Kidney tubule cell (primary cell): ENCODE data around the gene CRADD.
"Not testable (repeated sequence)": the region's sequence is repeated elsewhere in the genome, so short reads cannot be mapped to it uniquely, and the experiment has no call there.

Experiments
- DNase-seq: peaks from one replicate; pipeline ENCODE4 v3.0.0-alpha.2; 2018; ENCODE audit warnings: low spot score

The CRADD gene

GRCh38 chr12:93677195-93678064 lies at the start of gene CRADD:
TSS of gene CRADD (plus strand) at chr12:93677375.
- DNase-seq, result peak; percentile 97

- DNase-seq, result no peak
Measured at GRCh38 chr12:93632383-93632782, 44.8 kb upstream of the CRADD start.

- no peak for DNase-seq
Measured at GRCh38 chr12:93634416-93634815, 42.8 kb upstream of the CRADD start.

- DNase-seq, result no peak
Measured at GRCh38 chr12:93636708-93637107, 40.5 kb upstream of the CRADD start.

- no peak for DNase-seq
Measured at GRCh38 chr12:93638095-93638494, 39.1 kb upstream of the CRADD start.

- no peak for DNase-seq
Measured at GRCh38 chr12:93638954-93639353, 38.2 kb upstream of the CRADD start.

- no peak for DNase-seq
Measured at GRCh38 chr12:93639406-93639805, 37.8 kb upstream of the CRADD start.

GRCh38 chr12:93641380-93641779 lies 35.8 kb upstream of the CRADD start:
- not testable (repeated sequence) for DNase-seq

GRCh38 chr12:93642751-93643150 lies 34.4 kb upstream of the CRADD start:
- DNase-seq, result no peak

- DNase-seq, result no peak
Measured at GRCh38 chr12:93645702-93646101, 31.5 kb upstream of the CRADD start.

GRCh38 chr12:93650626-93651025 lies 26.5 kb upstream of the CRADD start:
- no peak for DNase-seq

GRCh38 chr12:93653079-93653478 lies 24.1 kb upstream of the CRADD start:
- DNase-seq, result no peak

- DNase-seq, result no peak
Measured at GRCh38 chr12:93653712-93654111, 23.5 kb upstream of the CRADD start.

- peak; percentile 68 for DNase-seq
Measured at GRCh38 chr12:93654421-93654820, 22.8 kb upstream of the CRADD start.

- no peak for DNase-seq
Measured at GRCh38 chr12:93657071-93657470, 20.1 kb upstream of the CRADD start.

GRCh38 chr12:93661021-93661420 lies 16.2 kb upstream of the CRADD start:
- no peak for DNase-seq

- DNase-seq, result no peak
Measured at GRCh38 chr12:93663006-93663728, 14.0 kb upstream of the CRADD start.

GRCh38 chr12:93663729-93664084 lies 13.5 kb upstream of the CRADD start:
- DNase-seq, result no peak

- DNase-seq, result peak; percentile 28
Measured at GRCh38 chr12:93664573-93665138, 12.5 kb upstream of the CRADD start.

GRCh38 chr12:93667672-93668071 lies 9.5 kb upstream of the CRADD start:
- peak; percentile 17 for DNase-seq

GRCh38 chr12:93668919-93669418 lies 8.2 kb upstream of the CRADD start:
- peak; percentile 63 for DNase-seq

- no peak for DNase-seq
Measured at GRCh38 chr12:93669452-93669851, 7.7 kb upstream of the CRADD start.

- DNase-seq, result no peak
Measured at GRCh38 chr12:93670104-93670503, 7.1 kb upstream of the CRADD start.
